SK-N-SH treated with all-trans-retinoic acid at 6 μM for 48 hours (cell line): Measurements from ENCODE around the gene STAT6.

Source experiments
- ATAC-seq: fragments of 200-7000 bp; cut with Tn5 transposase; 3 replicates; pipeline ENCODE4 v1.9.1; 2020; ENCODE audit warnings: mild to moderate bottlenecking, moderate library complexity
- ARNTL ChIP-seq: fragments of 450-650 bp; formaldehyde crosslinking; IDR thresholded peaks from 2 replicates; pipeline ENCODE4 v1.5.0; 2020; ENCODE audit warnings: low read depth, mild to moderate bottlenecking, moderate library complexity, borderline replicate concordance
- BACH2 ChIP-seq: fragments of 250-450 bp; sonication (Bioruptor Pico); IDR thresholded peaks from 2 replicates; pipeline ENCODE4 v1.9.0; 2021; ENCODE audit warnings: mild to moderate bottlenecking, borderline replicate concordance
- CSDC2 ChIP-seq: fragments of 250-450 bp; sonication (Bioruptor Pico); IDR thresholded peaks from 2 replicates; pipeline ENCODE4 v1.5.0; 2020; ENCODE audit warnings: mild to moderate bottlenecking, moderate library complexity
- CSRNP3 ChIP-seq: fragments of 250-450 bp; sonication (Bioruptor Pico); IDR thresholded peaks from 2 replicates; pipeline ENCODE4 v1.5.1; 2021; ENCODE audit warnings: mild to moderate bottlenecking, moderate library complexity
- ESRRG ChIP-seq: fragments of 250-450 bp; sonication (Bioruptor Pico); IDR thresholded peaks from 2 replicates; pipeline ENCODE4 v1.6.1; 2021; ENCODE audit warnings: mild to moderate bottlenecking
- GLIS3 ChIP-seq: fragments of 250-450 bp; sonication (Bioruptor Pico); IDR thresholded peaks from 2 replicates; pipeline ENCODE4 v1.5.0; 2020; ENCODE audit warnings: mild to moderate bottlenecking, moderate library complexity
- ISL1 ChIP-seq: fragments of 250-450 bp; sonication (Bioruptor Pico); IDR thresholded peaks from 2 replicates; pipeline ENCODE4 v2.1.2; 2022; ENCODE audit warnings: mild to moderate bottlenecking, moderate library complexity
- OSR1 ChIP-seq: fragments of 250-450 bp; sonication (Bioruptor Pico); IDR thresholded peaks from 2 replicates; pipeline ENCODE4 v1.8.0; 2022; ENCODE audit warnings: moderate library complexity, mild to moderate bottlenecking, inconsistent platforms
- PPARA ChIP-seq: fragments of 250-450 bp; sonication (Bioruptor Pico); IDR thresholded peaks from 2 replicates; pipeline ENCODE4 v1.5.0; 2020; ENCODE audit warnings: mild to moderate bottlenecking, borderline replicate concordance
- RARB ChIP-seq: fragments of 250-450 bp; sonication (Bioruptor Pico); IDR thresholded peaks from 2 replicates; pipeline ENCODE4 v1.8.0; 2021; ENCODE audit warnings: mild to moderate bottlenecking, moderate library complexity
- SNAI2 ChIP-seq: fragments of 250-450 bp; sonication (Bioruptor Pico); IDR thresholded peaks from 2 replicates; pipeline ENCODE4 v1.5.0; 2020; ENCODE audit warnings: mild to moderate bottlenecking, moderate library complexity
- TCF4 ChIP-seq: fragments of 250-450 bp; sonication (Bioruptor Pico); IDR thresholded peaks from 2 replicates; pipeline ENCODE4 v1.8.0; 2021; ENCODE audit warnings: mild to moderate bottlenecking, moderate library complexity, borderline replicate concordance
- TOX ChIP-seq: fragments of 250-450 bp; sonication (Bioruptor Pico); IDR thresholded peaks from 2 replicates; pipeline ENCODE4 v1.8.0; 2021; ENCODE audit warnings: mild to moderate bottlenecking, moderate library complexity, borderline replicate concordance
- ZFP3 ChIP-seq: fragments of 250-450 bp; sonication (Bioruptor Pico); IDR thresholded peaks from 2 replicates; pipeline ENCODE4 v1.5.0; 2020; ENCODE audit warnings: mild to moderate bottlenecking, moderate library complexity
- ZFP30 ChIP-seq: fragments of 450-650 bp; formaldehyde crosslinking; IDR thresholded peaks from 2 replicates; pipeline ENCODE4 v1.5.0; 2022; ENCODE audit warnings: mild to moderate bottlenecking, moderate library complexity
- ZNF565 ChIP-seq: fragments of 450-650 bp; formaldehyde crosslinking; conservative IDR thresholded peaks from 2 replicates; pipeline ENCODE4 v1.5.0; 2020; ENCODE audit warnings: low read depth, mild to moderate bottlenecking, moderate library complexity
- ZNF70 ChIP-seq: fragments of 450-650 bp; formaldehyde crosslinking; IDR thresholded peaks from 2 replicates; pipeline ENCODE4 v1.5.0; 2020; ENCODE audit warnings: mild to moderate bottlenecking, moderate library complexity
- ZNF8 ChIP-seq: fragments of 450-650 bp; formaldehyde crosslinking; IDR thresholded peaks from 2 replicates; pipeline ENCODE4 v1.5.0; 2020; ENCODE audit warnings: mild to moderate bottlenecking, moderate library complexity
- TF ChIP-seq, protein P1 (sequence below): fragments of 250-450 bp; sonication (Bioruptor Pico); IDR thresholded peaks from 2 replicates; pipeline ENCODE4 v1.5.1; 2020; ENCODE audit warnings: low read depth, mild to moderate bottlenecking, moderate library complexity

STAT6 gene

GRCh38 chr12:57129321-57129842 is 18.2 kb upstream of the STAT6 start (continued):
- TF ChIP-seq, protein P1, sequence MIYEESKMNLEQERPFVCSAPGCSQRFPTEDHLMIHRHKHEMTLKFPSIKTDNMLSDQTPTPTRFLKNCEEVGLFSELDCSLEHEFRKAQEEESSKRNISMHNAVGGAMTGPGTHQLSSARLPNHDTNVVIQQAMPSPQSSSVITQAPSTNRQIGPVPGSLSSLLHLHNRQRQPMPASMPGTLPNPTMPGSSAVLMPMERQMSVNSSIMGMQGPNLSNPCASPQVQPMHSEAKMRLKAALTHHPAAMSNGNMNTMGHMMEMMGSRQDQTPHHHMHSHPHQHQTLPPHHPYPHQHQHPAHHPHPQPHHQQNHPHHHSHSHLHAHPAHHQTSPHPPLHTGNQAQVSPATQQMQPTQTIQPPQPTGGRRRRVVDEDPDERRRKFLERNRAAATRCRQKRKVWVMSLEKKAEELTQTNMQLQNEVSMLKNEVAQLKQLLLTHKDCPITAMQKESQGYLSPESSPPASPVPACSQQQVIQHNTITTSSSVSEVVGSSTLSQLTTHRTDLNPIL (CRISPR knock-in tag): no peak
- TF ChIP-seq ZFP3 (CRISPR knock-in tag): no peak
- TF ChIP-seq ZNF70: no peak
- no peak for TF ChIP-seq OSR1 (CRISPR knock-in tag)

- TF ChIP-seq CSDC2 (CRISPR knock-in tag): no peak
- TF ChIP-seq ZNF70: no peak
- no peak for TF ChIP-seq CSRNP3 (CRISPR knock-in tag)
- TF ChIP-seq ISL1 (CRISPR knock-in tag): no peak
- TF ChIP-seq, protein P1 (CRISPR knock-in tag): no peak
- no peak for TF ChIP-seq ZFP3 (CRISPR knock-in tag)
- TF ChIP-seq BACH2: no peak
- TF ChIP-seq ZNF8 (CRISPR knock-in tag): no peak
- no peak for TF ChIP-seq ZFP30
- TF ChIP-seq TCF4 (CRISPR knock-in tag): no peak
Measured at GRCh38 chr12:57128519-57129247, 17.5 kb upstream of the STAT6 start.

DNA sequence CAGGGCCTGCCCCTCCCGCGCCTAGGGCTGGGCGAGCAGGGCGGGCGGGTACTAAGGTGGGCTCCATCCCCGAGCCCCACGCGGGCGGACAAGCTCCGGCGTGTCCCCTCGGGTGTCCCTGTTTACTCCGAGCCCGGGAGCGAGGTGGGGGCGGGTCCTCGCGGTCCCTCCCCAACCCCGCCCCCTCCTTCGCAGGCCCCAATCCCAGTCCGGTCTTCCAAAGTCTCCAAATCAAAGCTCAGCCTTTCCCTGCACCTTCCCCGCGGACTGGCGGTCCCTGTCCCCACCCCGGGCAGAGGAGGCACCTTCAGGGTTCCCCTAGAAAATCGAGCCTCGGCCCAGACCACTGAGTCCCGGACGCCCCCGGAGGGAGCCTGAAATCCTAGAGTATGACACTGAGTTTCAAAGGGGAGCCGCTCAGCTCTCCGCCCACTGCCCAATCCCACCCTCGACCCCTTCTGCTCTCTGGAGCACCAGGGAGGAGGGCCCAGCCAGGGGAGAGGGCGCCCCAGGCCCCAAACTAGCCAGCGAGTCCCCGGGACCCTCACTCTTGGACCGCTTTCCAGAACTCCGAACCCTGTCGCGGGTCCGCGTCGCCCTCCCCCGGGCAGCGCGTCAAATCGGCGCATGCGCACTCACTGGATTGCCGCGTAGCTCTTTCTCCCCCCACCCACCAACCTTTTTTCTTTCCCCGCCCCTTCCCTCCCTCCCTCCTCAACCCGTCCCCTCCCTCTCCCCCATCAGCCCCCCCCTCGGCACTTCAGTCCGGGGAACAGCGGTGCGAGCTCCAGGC is 16.8 kb upstream of the STAT6 start, which contains the start of gene LRP1:
Gene LRP1, plus strand, starts transcription at position 758 of the 793 bp plus-strand sequence. CDS start 482 bp downstream, outside the sequence.
- peak; percentile 80 for ATAC-seq

More at GRCh38 chr12:57128519-57129247, 17.5 kb upstream of the STAT6 start:
- peak; percentile 21 for ATAC-seq

More for the DNA sequence above, 16.8 kb upstream of the STAT6 start, which contains the start of gene LRP1:
- no peak for TF ChIP-seq GLIS3
- TF ChIP-seq ZNF8 (CRISPR knock-in tag): no peak
- TF ChIP-seq TOX (CRISPR knock-in tag): no peak
- no peak for TF ChIP-seq ISL1 (CRISPR knock-in tag)
- no peak for TF ChIP-seq SNAI2 (CRISPR knock-in tag)
- TF ChIP-seq CSRNP3 (CRISPR knock-in tag): no peak
- no peak for TF ChIP-seq TCF4 (CRISPR knock-in tag)
- no peak for TF ChIP-seq ESRRG
- TF ChIP-seq OSR1 (CRISPR knock-in tag): no peak
- no peak for TF ChIP-seq ZNF70
- no peak for TF ChIP-seq ZFP30
- TF ChIP-seq, protein P1 (CRISPR knock-in tag): no peak
- TF ChIP-seq BACH2: no peak
- TF ChIP-seq ZNF565 (CRISPR knock-in tag): no peak
- TF ChIP-seq ARNTL (CRISPR knock-in tag): no peak
- TF ChIP-seq ZFP3 (CRISPR knock-in tag): no peak
- no peak for TF ChIP-seq RARB (CRISPR knock-in tag)
- no peak for TF ChIP-seq PPARA
